ENCODE results near the gene BRD2. TPM values are rescaled to one million over a fixed set of nuclear protein-coding genes. Genes with fewer than 3 reads are reported as not detected.

BRD2 gene
- total RNA-seq, 4 donors from 2014 or later = 107 to 154 (median 124) TPM

DNA sequence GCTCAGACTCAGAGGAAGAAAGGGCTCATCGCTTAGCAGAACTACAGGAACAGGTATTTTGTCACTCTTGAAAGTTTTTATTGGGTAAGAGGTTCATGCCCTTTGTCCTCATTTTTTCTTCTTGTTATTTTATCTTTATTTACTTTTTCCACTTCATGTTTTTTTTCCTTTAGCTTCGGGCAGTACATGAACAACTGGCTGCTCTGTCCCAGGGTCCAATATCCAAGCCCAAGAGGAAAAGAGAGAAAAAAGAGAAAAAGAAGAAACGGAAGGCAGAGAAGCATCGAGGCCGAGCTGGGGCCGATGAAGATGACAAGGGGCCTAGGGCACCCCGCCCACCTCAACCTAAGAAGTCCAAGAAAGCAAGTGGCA, 9.5 kb downstream of the BRD2 start:
- Histone ChIP-seq H3K36me3 (peaks cover 7 to 84% of the 10 kb centered on the region in 2 donors), H3K9me3 (no peaks in the 10 kb centered on the region), H3K4me3 (no peak overlapping the region), H3K27me3 (no peaks in the 10 kb centered on the region), H3K4me1 (peaks cover 0 to 92% (median 19%) of the 10 kb centered on the region in 3 donors), H3K27ac (no peak overlapping the region)
- WGBS, 2 donors (ENCODE audit: low coverage in 1 of 2) = 35 to 60% methylated on average over 1 to 6 of the region's 7 CpGs
- no peak for ATAC-seq
- TF ChIP-seq EP300 (IDR thresholded peaks at IDR 0.05) (no peak), POLR2AphosphoS5 (IDR thresholded peaks at IDR 0.05) (no peak), POLR2A (IDR thresholded peaks at IDR 0.05) (no peak)
- TF ChIP-seq, protein P1, sequence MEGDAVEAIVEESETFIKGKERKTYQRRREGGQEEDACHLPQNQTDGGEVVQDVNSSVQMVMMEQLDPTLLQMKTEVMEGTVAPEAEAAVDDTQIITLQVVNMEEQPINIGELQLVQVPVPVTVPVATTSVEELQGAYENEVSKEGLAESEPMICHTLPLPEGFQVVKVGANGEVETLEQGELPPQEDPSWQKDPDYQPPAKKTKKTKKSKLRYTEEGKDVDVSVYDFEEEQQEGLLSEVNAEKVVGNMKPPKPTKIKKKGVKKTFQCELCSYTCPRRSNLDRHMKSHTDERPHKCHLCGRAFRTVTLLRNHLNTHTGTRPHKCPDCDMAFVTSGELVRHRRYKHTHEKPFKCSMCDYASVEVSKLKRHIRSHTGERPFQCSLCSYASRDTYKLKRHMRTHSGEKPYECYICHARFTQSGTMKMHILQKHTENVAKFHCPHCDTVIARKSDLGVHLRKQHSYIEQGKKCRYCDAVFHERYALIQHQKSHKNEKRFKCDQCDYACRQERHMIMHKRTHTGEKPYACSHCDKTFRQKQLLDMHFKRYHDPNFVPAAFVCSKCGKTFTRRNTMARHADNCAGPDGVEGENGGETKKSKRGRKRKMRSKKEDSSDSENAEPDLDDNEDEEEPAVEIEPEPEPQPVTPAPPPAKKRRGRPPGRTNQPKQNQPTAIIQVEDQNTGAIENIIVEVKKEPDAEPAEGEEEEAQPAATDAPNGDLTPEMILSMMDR (IDR thresholded peaks at IDR 0.05) = no peak

DNA sequence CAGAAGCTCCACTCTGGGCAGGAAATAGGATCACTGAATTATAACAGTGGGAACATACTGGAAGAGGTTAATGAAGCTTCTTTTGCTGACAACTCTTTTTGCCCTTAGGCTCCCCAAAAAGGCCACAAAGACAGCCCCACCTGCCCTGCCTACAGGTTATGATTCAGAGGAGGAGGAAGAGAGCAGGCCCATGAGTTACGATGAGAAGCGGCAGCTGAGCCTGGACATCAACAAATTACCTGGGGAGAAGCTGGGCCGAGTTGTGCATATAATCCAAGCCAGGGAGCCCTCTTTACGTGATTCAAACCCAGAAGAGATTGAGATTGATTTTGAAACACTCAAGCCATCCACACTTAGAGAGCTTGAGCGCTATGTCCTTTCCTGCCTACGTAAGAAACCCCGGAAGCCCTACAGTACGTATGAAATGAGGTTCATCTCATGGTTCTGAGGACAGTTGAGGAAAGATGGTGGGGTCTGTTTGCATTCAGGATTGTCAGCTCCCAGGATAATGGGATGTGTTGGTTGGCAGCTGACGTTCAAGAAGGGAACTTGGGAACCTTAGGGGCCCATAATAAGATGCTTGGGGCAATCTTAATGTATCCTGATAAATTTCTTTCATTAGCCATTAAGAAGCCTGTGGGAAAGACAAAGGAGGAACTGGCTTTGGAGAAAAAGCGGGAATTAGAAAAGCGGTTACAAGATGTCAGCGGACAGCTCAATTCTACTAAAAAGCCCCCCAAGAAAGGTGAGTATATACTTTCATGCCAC, 11.5 kb downstream of the BRD2 start:
- Histone ChIP-seq H3K4me1 (peaks cover 0 to 89% (median 16%) of the 10 kb centered on the region in 3 donors), H3K4me3 (no peak overlapping the region), H3K27me3 (no peaks in the 10 kb centered on the region), H3K9me3 (no peaks in the 10 kb centered on the region), H3K27ac (peak overlapping the region in 1 of 4 donors; percentile 24), H3K36me3 (peaks cover 7 to 71% of the 10 kb centered on the region in 2 donors)
- TF ChIP-seq, protein P1 (IDR thresholded peaks at IDR 0.05) = no peak
- TF ChIP-seq EP300 (IDR thresholded peaks at IDR 0.05) (no peak), POLR2AphosphoS5 (IDR thresholded peaks at IDR 0.05) (no peak), POLR2A (IDR thresholded peaks at IDR 0.05) (no peak)
- no peak for ATAC-seq
- 77 to 80% methylated on average over 4 to 8 of the region's 12 CpGs for WGBS, 2 donors (ENCODE audit: low coverage in 1 of 2)

DNA sequence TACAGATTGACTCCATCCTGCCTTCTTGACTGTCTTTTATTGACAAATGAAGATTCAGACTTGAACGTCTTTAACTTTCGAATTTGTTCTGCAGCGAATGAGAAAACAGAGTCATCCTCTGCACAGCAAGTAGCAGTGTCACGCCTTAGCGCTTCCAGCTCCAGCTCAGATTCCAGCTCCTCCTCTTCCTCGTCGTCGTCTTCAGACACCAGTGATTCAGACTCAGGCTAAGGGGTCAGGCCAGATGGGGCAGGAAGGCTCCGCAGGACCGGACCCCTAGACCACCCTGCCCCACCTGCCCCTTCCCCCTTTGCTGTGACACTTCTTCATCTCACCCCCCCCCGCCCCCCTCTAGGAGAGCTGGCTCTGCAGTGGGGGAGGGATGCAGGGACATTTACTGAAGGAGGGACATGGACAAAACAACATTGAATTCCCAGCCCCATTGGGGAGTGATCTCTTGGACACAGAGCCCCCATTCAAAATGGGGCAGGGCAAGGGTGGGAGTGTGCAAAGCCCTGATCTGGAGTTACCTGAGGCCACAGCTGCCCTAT, 12.2 kb downstream of the BRD2 start:
- no peak for ATAC-seq
- 60 to 71% methylated on average over 10 to 11 of the region's 11 CpGs for WGBS, 2 donors (ENCODE audit: low coverage in 1 of 2)
- no peak overlapping the region for H3K4me3 ChIP-seq
- no peaks in the 10 kb centered on the region for H3K27me3 ChIP-seq
- H3K36me3 ChIP-seq = peaks cover 7 to 65% of the 10 kb centered on the region in 2 donors
- H3K9me3 ChIP-seq = no peaks in the 10 kb centered on the region
- TF ChIP-seq POLR2AphosphoS5 (IDR thresholded peaks at IDR 0.05) (no peak), POLR2A (IDR thresholded peaks at IDR 0.05) (no peak), EP300 (IDR thresholded peaks at IDR 0.05) (no peak)
- TF ChIP-seq, protein P1 (IDR thresholded peaks at IDR 0.05) = no peak
- peaks cover 0 to 84% (median 10%) of the 10 kb centered on the region in 3 donors for H3K4me1 ChIP-seq
- peak overlapping the region in 2 of 4 donors; percentile 3 to 40 for H3K27ac ChIP-seq

DNA sequence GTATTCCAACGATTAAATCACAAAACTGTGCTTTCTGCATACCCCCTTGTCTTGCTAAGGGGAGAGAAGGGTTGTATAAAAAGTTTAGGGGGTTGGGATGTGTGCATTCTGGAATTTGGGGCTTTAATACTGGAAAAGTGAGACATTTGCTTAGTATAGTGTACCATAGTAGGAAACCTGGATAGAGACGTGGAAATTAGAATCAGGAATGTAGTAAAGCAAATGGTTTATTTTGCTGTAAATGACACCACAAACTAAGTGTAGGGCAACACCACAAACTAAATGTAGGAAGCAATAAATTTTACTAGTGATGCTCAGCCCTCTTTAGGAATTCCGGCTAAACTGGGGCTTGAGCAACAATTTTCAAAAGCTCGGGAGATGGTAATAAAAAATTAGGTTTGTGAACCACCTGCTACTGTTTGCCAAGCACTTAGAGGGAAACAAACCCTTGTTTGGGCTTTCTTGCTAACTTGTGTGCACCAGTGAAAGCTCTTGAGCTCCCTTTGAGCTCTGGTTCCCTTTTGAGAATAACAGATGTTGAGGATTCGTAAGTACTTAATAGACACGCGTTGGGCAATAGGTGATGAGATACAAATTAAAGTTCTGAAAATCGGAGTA, 13.8 kb downstream of the BRD2 start:
- Histone ChIP-seq H3K4me1 (peaks cover 0 to 68% (median 2%) of the 10 kb centered on the region in 3 donors), H3K27ac (peak overlapping the region in 3 of 4 donors; percentile 32 to 50 (median 46)), H3K27me3 (no peaks in the 10 kb centered on the region), H3K4me3 (no peak overlapping the region), H3K36me3 (peaks cover 2 to 48% of the 10 kb centered on the region in 2 donors), H3K9me3 (no peaks in the 10 kb centered on the region)
- ATAC-seq = no peak
- TF ChIP-seq POLR2AphosphoS5 (IDR thresholded peaks at IDR 0.05) = peak; percentile 64
- TF ChIP-seq POLR2A (IDR thresholded peaks at IDR 0.05) = no peak
- TF ChIP-seq, protein P1 (IDR thresholded peaks at IDR 0.05) = no peak
- TF ChIP-seq EP300 (IDR thresholded peaks at IDR 0.05) = no peak
- WGBS, 2 donors (ENCODE audit: low coverage in 1 of 2) = 26 to 40% methylated on average over 8 of the region's 8 CpGs
